B cell (primary cell): Measurements from ENCODE around the gene EDNRA.

Experiments
- EZH2 ChIP-seq: IDR thresholded peaks from 2 replicates; pipeline ENCODE4 v1.6.1; 2012; ENCODE audit warnings: borderline replicate concordance, low read depth, mild to moderate bottlenecking, moderate library complexity, low read length; ENCODE audit not compliant: insufficient read depth, poor library complexity, severe bottlenecking
- TF ChIP-seq, protein P1 (sequence below): fragments of 200-600 bp; IDR thresholded peaks from one replicate; pipeline ENCODE4 v1.8.0; 2022; ENCODE audit warnings: antibody characterized with exemption, mild to moderate bottlenecking

DNA sequence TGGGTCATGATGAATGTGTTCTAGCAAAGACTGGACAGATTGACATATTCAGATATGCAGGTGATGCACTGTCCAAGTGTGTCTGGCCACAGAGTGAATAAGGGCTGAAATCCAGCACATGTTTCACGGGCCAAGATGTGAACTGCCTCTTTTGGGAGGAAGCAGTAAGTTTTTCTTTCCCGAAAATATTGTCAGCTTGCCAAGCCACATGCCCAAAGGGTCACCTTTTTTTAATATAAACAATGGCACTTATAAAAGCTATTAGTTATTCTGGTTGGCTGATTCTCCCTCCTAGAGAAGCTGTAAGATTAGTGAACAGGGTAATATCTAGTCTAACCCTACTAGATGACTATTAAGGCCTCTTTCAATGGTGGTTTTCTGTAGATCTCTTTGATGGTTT, 1.5 kb upstream of the EDNRA start:
- TF ChIP-seq, protein P1, sequence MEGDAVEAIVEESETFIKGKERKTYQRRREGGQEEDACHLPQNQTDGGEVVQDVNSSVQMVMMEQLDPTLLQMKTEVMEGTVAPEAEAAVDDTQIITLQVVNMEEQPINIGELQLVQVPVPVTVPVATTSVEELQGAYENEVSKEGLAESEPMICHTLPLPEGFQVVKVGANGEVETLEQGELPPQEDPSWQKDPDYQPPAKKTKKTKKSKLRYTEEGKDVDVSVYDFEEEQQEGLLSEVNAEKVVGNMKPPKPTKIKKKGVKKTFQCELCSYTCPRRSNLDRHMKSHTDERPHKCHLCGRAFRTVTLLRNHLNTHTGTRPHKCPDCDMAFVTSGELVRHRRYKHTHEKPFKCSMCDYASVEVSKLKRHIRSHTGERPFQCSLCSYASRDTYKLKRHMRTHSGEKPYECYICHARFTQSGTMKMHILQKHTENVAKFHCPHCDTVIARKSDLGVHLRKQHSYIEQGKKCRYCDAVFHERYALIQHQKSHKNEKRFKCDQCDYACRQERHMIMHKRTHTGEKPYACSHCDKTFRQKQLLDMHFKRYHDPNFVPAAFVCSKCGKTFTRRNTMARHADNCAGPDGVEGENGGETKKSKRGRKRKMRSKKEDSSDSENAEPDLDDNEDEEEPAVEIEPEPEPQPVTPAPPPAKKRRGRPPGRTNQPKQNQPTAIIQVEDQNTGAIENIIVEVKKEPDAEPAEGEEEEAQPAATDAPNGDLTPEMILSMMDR, result no peak
- TF ChIP-seq EZH2, result no peak
